ENCODE results near the gene C1QL4. TPM values are rescaled to one million over a fixed set of nuclear protein-coding genes. Genes with fewer than 3 reads are reported as not detected.
"Not testable (repeated sequence)": the region's sequence is repeated elsewhere in the genome, so short reads cannot be mapped to it uniquely, and the experiment has no call there.

Gene C1QL4
- total RNA-seq, 1 donor from 2014 or later: not detected

DNA sequence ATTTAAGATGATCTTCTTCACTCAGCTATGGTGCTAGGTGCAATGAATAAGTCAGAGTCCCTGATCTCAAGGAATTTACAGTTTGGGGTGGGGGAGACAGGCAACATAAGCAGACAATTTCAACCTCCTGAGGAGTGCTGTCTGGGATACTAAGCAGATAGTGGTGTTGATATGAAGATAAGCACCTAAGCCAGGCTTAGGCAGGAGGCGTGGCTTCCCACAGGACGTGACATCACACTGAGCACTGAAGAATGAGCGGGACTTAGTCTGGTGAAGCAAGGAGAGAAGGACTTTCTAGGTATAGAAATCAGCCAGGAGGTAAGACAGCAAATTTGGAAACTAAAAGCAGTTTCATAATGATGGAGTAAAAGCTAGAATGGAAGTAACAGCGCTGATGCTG is 35.2 kb downstream of the C1QL4 start:
- DNase-seq (ENCODE audit: low spot score): no peak

DNA sequence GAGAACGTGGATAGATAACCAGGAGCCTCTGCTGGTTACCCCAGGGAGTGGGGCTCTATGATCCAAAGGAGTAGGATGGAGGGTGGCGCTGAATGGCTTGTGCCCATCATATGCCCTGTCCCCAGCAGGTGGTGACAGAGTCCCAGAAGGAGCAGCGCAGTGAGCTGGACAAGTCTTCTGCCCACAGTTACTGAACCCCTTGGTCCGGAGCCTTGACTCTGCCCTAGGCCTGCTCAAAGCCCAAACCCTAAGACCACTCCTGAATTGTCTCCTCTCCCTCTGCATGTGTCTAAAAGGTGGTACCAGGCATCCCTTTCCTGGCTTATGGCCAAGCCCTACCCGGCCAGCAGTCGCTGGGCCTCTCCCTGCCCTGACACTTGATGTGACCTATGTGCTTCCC is 38.8 kb downstream of the C1QL4 start:
- no peak for DNase-seq (ENCODE audit: low spot score)

DNA sequence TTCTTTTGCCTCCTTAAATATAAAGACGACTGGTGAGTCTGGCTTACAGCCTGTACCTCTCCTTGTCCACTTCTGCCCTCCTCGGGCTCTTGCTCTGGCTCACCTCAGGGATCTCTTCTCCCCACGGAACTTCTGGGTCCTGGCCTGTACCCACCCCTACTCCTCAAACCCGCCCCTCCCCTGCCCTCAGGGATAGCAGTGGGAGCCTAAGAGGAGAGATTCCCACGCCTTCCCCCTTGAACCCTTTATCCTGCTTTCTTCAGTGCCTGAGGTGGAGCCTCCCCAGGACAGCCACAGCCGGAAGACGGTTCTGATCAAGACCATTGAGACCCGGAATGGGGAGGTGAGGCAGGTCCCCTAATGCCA is 39.3 kb downstream of the C1QL4 start:
- DNase-seq (ENCODE audit: low spot score): no peak

DNA sequence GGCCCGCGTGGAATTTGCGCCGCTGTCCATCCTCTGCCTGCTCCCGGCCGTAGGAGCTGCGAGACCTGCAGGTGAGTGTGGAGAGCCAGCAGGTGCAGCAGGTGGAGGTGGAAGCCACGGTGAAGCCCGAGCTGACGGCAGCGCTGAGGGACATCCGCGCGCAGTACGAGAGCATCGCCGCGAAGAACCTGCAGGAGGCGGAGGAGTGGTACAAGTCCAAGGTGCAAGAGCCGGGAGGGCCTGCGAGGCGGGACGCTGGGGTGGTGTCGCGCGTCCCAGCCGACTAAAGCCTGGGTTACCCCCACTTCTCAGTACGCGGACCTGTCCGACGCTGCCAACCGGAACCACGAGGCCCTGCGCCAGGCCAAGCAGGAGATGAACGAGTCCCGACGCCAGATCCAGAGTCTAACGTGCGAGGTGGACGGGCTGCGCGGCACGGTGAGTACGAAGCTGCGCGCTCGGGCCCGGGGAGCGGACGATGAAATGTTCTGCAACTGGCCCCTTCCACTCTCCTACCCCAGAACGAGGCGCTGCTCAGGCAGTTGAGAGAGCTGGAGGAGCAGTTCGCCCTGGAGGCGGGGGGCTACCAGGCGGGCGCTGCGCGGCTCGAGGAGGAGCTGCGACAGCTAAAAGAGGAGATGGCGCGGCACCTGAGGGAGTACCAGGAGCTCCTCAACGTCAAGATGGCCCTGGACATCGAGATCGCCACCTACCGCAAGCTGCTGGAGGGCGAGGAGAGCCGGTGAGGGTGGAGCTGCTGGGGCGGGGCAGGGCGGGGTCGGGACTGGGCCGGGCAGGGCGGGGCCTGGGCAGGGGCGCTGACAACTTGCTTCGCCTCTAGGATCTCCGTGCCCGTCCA is 39.9 kb downstream of the C1QL4 start:
- no peak for DNase-seq (ENCODE audit: low spot score)

DNA sequence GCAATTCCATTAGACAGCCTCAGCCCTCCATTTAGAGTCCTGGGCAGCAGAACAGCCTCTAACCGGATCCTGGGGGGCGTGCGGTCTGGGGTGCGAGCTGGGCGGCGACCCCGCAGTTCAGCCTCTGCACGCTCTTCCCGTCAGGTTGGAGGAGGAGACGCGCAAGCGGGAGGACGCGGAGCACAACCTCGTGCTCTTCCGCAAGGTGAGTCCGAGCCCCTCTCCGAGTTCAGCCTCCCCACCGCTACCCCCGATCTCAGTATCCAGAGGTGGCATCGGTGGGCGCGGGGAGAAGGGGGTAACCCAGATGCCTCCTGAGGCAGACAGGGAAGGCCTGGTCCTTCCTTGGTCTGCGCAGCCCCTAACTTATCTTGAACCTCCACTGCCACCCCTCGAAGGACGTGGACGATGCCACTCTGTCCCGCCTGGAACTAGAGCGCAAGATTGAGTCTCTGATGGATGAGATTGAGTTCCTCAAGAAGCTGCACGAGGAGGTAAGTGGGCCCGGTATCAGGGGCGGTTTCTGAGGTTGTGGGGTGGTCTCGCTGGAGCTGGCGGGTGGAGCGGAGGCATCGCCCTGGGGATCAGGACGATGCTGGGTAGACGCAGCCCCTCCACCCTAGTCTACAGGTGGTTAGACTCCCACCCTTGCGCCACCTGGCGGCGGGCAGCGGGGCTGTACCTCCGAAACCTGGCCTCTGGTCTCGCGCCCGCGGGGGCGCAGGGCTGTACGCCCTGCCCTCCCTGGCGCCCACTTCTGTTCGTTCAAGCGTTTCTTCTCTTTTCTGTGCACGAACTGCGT is 40.8 kb downstream of the C1QL4 start:
- DNase-seq (ENCODE audit: low spot score): no peak

- DNase-seq (ENCODE audit: low spot score): no peak
These were observed 41.7 kb downstream of the C1QL4 start, which contains the start of gene PRPH for GRCh38 chr12:49295082-49295936. Gene PRPH (plus strand): TSS chr12:49295147. CDS start chr12:49295201, 54 bp downstream.

GRCh38 chr12:49294804-49295081 is 42.2 kb downstream of the C1QL4 start:
- DNase-seq (ENCODE audit: low spot score): no peak

DNA sequence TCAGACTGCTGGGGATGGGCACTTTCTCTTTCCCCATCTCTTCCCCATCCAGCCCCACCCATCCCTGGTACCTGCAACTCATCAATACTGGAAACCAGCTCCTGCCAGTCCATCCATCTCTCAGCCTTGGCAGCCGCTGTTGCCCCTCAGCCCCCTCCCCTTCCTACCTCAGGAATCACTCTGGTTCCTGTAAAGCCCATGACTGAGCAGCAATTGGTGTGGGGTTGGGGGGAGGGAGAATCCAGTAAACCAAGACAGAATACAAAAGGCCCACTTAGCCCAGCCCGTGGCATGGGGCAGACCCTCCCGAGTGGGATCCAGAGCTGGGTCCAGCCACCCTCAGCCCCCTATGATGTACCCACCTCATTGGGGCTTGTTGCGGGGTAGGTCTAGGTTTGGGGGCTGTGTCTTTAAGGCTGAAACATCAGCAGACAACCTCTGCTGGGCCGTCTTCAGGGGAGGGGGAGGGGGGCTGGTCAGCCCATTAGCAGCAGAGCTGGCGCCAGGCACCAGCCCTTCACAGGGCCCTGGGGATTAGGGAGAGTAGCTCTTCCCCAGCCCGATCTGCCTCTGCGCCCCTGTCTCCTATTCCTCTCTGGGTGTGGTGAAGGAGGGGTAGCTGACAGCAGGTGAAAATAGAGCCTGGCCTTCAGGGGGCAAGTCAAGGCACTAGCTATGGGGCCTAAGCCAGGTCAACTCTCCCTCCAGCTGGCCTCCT is 42.7 kb downstream of the C1QL4 start:
- no peak for DNase-seq (ENCODE audit: low spot score)

GRCh38 chr12:49293056-49293956 is 43.7 kb downstream of the C1QL4 start:
- no peak for DNase-seq (ENCODE audit: low spot score)

DNA sequence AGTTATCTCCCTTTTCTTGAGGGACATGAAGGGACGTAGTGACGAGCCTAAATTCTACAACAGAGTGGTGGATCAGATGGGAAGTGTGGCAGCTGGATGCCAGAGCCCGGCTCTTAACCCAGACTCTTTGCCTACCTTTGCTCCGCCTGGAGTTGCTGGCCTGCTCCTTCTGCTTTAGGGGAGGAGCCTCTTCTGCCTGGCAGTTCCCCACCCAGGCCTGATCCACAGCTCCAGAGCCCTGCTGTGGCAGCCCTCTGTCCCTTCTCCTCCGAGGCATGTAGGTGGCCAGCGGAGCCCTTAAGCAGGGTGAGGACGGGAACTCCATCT is 44.3 kb downstream of the C1QL4 start:
- no peak for DNase-seq (ENCODE audit: low spot score)

DNA sequence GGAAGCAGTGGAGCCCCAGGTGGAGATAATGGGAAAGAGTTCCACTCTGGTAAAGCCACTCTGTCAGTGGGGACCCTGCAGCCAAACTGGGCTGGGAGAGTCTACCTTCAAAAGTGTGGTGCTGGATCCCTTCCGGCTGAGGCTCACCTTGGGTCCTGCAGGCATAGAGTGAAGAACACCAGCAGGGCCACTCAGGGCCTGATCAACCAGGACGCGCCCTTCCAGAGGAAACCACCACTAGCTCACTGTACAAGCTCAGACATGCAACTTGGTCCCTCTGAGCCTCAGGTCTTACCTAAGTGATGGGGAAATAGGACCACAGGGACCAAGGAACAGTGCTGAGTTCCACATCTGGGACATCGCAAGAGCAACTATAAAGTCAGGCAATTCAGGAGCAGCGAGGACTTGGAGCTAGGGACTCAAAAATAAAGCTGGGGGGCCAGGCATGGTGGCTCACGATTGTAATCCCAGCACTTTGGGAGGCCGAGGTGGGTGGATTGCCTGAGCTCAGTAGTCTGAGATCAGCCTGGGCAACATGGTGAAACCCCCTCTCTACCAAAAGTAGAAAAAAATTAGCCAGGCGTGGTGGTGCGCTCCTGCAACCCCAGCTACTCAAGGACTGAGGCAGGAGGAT is 47.9 kb downstream of the C1QL4 start:
- no peak for DNase-seq (ENCODE audit: low spot score)

DNA sequence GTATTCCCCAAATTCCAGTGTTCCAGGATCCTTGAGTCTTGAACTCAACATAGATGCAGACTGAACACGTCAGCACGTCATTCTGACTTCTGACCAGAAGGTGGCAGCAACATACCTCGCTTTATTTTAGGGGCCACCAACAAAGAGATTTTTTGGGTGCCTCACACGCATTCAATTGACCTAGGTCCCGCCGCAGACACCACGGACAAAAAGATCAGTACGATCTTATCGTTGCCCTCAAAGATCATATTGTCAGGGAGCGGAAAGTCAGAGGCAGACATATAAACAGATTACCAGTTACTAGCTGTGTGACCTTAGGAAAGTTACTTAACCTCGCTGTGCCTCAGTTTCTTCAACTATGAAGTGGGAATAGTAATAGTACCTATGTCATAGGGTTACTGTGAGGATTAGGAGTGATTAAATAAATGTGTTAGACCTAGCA is 48.6 kb downstream of the C1QL4 start:
- DNase-seq (ENCODE audit: low spot score): no peak

GRCh38 chr12:49287876-49288275 is 49.1 kb downstream of the C1QL4 start:
- no peak for DNase-seq (ENCODE audit: low spot score)

GRCh38 chr12:49284672-49285071 is 52.3 kb downstream of the C1QL4 start:
- DNase-seq (ENCODE audit: low spot score): no peak

DNA sequence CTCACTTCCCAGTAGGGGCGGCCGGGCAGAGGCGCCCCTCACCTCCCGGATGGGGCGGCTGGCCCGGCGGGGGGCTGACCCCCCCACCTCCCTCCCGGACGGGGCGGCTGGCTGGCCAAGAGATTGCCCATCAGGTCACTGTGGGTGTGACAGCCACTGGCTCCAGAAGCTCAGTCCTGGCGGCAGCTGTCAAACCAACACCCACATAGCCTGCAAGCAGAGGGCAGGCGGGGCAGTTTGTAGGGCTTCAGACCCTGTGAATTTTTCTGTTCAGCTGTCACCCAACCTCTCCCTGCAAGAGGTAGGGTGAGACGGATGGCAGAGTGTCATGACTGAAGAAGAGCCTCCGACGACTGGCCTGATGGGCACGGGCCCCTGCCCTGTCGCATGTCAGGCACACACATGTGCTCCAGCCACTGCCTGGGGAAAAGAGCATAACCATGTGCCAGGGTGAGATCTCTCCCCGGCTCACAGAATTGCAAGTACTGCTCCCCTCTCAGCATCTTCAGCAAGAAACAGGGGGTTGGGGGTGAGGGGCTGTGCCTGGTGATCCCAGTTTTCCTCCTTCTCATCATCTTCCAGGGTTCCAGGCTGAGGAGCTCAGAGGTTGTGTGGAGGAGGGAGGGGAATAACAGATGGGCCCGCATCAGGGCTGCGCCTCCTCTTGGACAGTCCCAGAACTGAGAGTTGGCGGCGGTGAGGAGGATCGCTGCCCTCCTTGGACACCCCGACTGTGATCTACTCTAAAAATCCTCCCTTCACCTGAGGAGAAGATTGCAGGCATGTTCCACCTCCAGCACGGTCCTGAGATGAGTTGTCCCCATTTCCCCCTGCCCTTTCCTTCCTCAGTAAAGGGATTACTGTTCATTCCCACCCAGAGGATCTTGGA is 53.2 kb downstream of the C1QL4 start:
- no peak for DNase-seq (ENCODE audit: low spot score)

GRCh38 chr12:49282740-49283375 is 54.1 kb downstream of the C1QL4 start:
- not testable (repeated sequence) for DNase-seq (ENCODE audit: low spot score)
